ENCODE data around the gene OR2V2.

GRCh38 chr5:181112476-181112875, 34.9 kb upstream of the OR2V2 start:
- no peak for TF ChIP-seq CTCF (IDR thresholded peaks at IDR 0.05; ENCODE audit: low read depth, low read length, poor library complexity, severe bottlenecking)
- no peak for TF ChIP-seq EZH2phosphoT487 (IDR thresholded peaks at IDR 0.05; ENCODE audit: borderline replicate concordance, low read length)

All from DOHH2 (cell line).